ENCODE results near the gene NDUFS6. TPM values are rescaled to one million over a fixed set of nuclear protein-coding genes. Genes with fewer than 3 reads are reported as not detected.

The NDUFS6 gene
- total and polyA plus RNA-seq, 5 donors from 2014 or later: 21.6 to 98.7 (median 74.6) TPM

DNA sequence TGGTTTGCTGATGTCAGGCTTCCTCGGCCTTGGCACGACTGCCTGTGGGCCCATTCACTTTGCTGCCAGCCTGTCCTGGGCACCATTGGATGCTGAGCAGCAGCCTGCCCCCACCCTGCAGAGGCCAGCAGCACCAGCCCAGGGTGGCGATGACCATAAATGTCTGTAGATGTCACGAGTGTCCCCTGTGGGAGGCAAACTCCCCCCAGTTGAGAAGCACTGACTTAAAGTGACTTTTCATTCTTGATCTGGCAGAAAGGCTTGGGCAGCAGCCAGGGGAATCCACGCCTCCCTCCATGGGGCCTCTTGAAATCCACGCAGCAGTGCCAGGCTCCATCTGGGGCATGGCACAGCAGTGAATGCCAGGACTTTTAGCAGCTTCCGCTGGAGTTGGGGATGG is 59.7 kb downstream of the NDUFS6 start:
- no peaks in the 10 kb centered on the region for H3K4me1 ChIP-seq (ENCODE audit: control insufficient read depth, insufficient read depth, low read length, poor library complexity, severe bottlenecking)
- Mint-ChIP-seq H3K4me1 (no peaks in the 10 kb centered on the region), H3K27me3 (peaks cover 20% of the 10 kb centered on the region), H3K4me3 (no peak overlapping the region), H3K9me3 (peaks cover 0 to 1% (median 0%) of the 10 kb centered on the region in 7 donors), H3K36me3 (no peaks in the 10 kb centered on the region), H3K27ac (no peak overlapping the region)
- H3K27ac ChIP-seq (ENCODE audit: insufficient read depth, low read length, poor library complexity, severe bottlenecking): no peak overlapping the region
- no peak for DNase-seq
- H3K27me3 ChIP-seq (ENCODE audit: control insufficient read depth, insufficient read depth, low read length): no peaks in the 10 kb centered on the region
- H3K4me3 ChIP-seq (ENCODE audit: low read depth, low read length): no peak overlapping the region
- H3K9me3 ChIP-seq (ENCODE audit: control insufficient read depth in 2 of 2, low read length in 2 of 2): no peaks in the 10 kb centered on the region
- no peaks in the 10 kb centered on the region for H3K36me3 ChIP-seq (ENCODE audit: control insufficient read depth, insufficient read depth, low read length)
- ATAC-seq (ENCODE audit: low read depth in 2 of 2): no peak

GRCh38 chr5:1864896-1865440 is 63.8 kb downstream of the NDUFS6 start:
- no peak for ATAC-seq (ENCODE audit: low read depth in 2 of 2)
- Histone ChIP-seq H3K27ac (ENCODE audit: insufficient read depth, low read length, poor library complexity, severe bottlenecking) (no peak overlapping the region), H3K36me3 (ENCODE audit: control insufficient read depth, insufficient read depth, low read length) (no peaks in the 10 kb centered on the region), H3K4me1 (ENCODE audit: control insufficient read depth, insufficient read depth, low read length, poor library complexity, severe bottlenecking) (no peaks in the 10 kb centered on the region), H3K27me3 (ENCODE audit: control insufficient read depth, insufficient read depth, low read length) (no peaks in the 10 kb centered on the region), H3K9me3 (ENCODE audit: control insufficient read depth in 2 of 2, low read length in 2 of 2) (no peaks in the 10 kb centered on the region), H3K4me3 (ENCODE audit: low read depth, low read length) (no peak overlapping the region)
- Mint-ChIP-seq H3K27me3 (peaks cover 28% of the 10 kb centered on the region), H3K9me3 (peaks cover 0 to 1% (median 0%) of the 10 kb centered on the region in 7 donors), H3K27ac (no peak overlapping the region), H3K4me1 (no peaks in the 10 kb centered on the region), H3K36me3 (no peaks in the 10 kb centered on the region), H3K4me3 (no peak overlapping the region)
- DNase-seq: no peak

DNA sequence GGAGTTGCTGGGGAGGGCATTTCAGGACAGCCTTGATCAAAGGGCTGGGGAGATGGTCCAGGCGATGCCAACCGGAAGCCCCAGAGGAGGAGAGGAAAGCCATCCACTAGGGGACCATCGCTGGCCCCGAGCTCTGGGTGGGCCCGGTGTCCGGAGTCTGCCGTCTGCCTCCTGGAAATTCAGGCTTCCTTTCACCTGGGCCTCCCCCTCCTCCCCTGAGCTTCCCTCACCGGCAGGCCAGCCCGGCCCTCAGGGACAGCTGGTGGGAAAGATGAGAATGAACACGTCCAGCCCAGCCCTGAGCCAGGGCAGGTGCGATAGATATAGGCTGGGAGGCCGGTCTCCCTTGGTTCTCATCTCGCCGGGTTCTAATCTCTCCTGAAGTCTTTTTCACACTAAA is 64.3 kb downstream of the NDUFS6 start:
- Mint-ChIP-seq H3K4me3 (no peak overlapping the region), H3K27me3 (peaks cover 28% of the 10 kb centered on the region), H3K27ac (no peak overlapping the region), H3K4me1 (no peaks in the 10 kb centered on the region), H3K9me3 (peaks cover 0 to 1% (median 0%) of the 10 kb centered on the region in 7 donors), H3K36me3 (no peaks in the 10 kb centered on the region)
- Histone ChIP-seq H3K4me3 (ENCODE audit: low read depth, low read length) (no peak overlapping the region), H3K27ac (ENCODE audit: insufficient read depth, low read length, poor library complexity, severe bottlenecking) (no peak overlapping the region), H3K36me3 (ENCODE audit: control insufficient read depth, insufficient read depth, low read length) (no peaks in the 10 kb centered on the region), H3K27me3 (ENCODE audit: control insufficient read depth, insufficient read depth, low read length) (no peaks in the 10 kb centered on the region), H3K9me3 (ENCODE audit: control insufficient read depth in 2 of 2, low read length in 2 of 2) (no peaks in the 10 kb centered on the region), H3K4me1 (ENCODE audit: control insufficient read depth, insufficient read depth, low read length, poor library complexity, severe bottlenecking) (no peaks in the 10 kb centered on the region)
- ATAC-seq (ENCODE audit: low read depth in 2 of 2) (no peak), DNase-seq (no peak)

Other genes with a start within 250 kb of the NDUFS6 start
- gene MRPL36, start 1.6 kb upstream of the NDUFS6 start, total RNA-seq: 15.8 TPM
- gene MRPL36, start 1.6 kb upstream of the NDUFS6 start, polyA plus RNA-seq: 100 to 1,000 TPM in 3 of 4 donors, 10 to 100 TPM in 1; 98.7 to 127 (median 112) TPM
- not detected for gene IRX4, start 81.5 kb downstream of the NDUFS6 start, total RNA-seq
- gene IRX4, start 81.5 kb downstream of the NDUFS6 start, polyA plus RNA-seq: not detected